HepG2 (cell line): ENCODE results near the gene C2orf81. TPM values are rescaled to one million over a fixed set of nuclear protein-coding genes. Genes with fewer than 3 reads are reported as not detected.

Experiments
- BCL6 ChIP-seq: IDR thresholded peaks from 2 replicates; pipeline ENCODE4 v1.6.1; 2016; ENCODE audit warnings: missing genetic modification reagents, missing compliant biosample characterization
- HNRNPUL1 ChIP-seq: fragments of 200-400 bp; formaldehyde crosslinking; IDR thresholded peaks from 2 replicates; pipeline ENCODE4 v1.6.1; 2017; ENCODE audit warnings: low read depth, mild to moderate bottlenecking, low read length, moderate library complexity
- IKZF4 ChIP-seq: sonication (generic); formaldehyde crosslinking; IDR thresholded peaks from 2 replicates; pipeline ENCODE4 v1.5.1; 2020; ENCODE audit warnings: borderline replicate concordance, mild to moderate bottlenecking, low read depth, missing genetic modification reagents; ENCODE audit errors: not compliant biosample characterization
- IRF9 ChIP-seq: sonication (generic); formaldehyde crosslinking; IDR thresholded peaks from 2 replicates; pipeline ENCODE4 v1.8.0; 2022; ENCODE audit warnings: missing genetic modification reagents, mild to moderate bottlenecking, borderline replicate concordance
- KLF6 ChIP-seq: IDR thresholded peaks from 2 replicates; pipeline ENCODE4 v1.8.0; 2016; ENCODE audit warnings: missing biosample characterization, missing genetic modification reagents
- KMT2A ChIP-seq: sonication (generic); formaldehyde crosslinking; IDR thresholded peaks from 2 replicates; pipeline ENCODE4 v1.4.0; 2020; ENCODE audit warnings: missing genetic modification reagents
- MED1 ChIP-seq: sonication (generic); formaldehyde crosslinking; IDR thresholded peaks from 2 replicates; pipeline ENCODE4 v1.4.0; 2020; ENCODE audit warnings: missing genetic modification reagents
- NR2F6 ChIP-seq, 2 experiments: IDR thresholded peaks; 2 replicates each; pipeline ENCODE4 v1.6.1; 2016; ENCODE audit warnings: antibody characterized with exemption in 1 of 2, mild to moderate bottlenecking in 1 of 2
- PATZ1 ChIP-seq: sonication (generic); formaldehyde crosslinking; IDR thresholded peaks from 2 replicates; pipeline ENCODE4 v1.4.0; 2020; ENCODE audit warnings: missing genetic modification reagents
- SOX13 ChIP-seq, 3 experiments: fragments of 450-650 bp in 1 of 3; sonication (generic) in 1 of 3; formaldehyde crosslinking in 1 of 3; IDR thresholded peaks in 2 of 3; conservative IDR thresholded peaks in 1 of 3; 2 replicates each; pipeline versions ENCODE4 v1.5.0 to v1.6.1; 2016 to 2020; ENCODE audit warnings: antibody characterized with exemption in 1 of 3, mild to moderate bottlenecking in 1 of 3, missing compliant biosample characterization in 1 of 3, missing genetic modification reagents in 1 of 3, moderate library complexity in 1 of 3
- TSC22D2 ChIP-seq: sonication (generic); formaldehyde crosslinking; IDR thresholded peaks from 2 replicates; pipeline ENCODE4 v1.5.1; 2020; ENCODE audit warnings: missing genetic modification reagents, mild to moderate bottlenecking, borderline replicate concordance
- ZBTB8A ChIP-seq: sonication (generic); formaldehyde crosslinking; IDR thresholded peaks from 2 replicates; pipeline ENCODE4 v1.4.0; 2020; ENCODE audit warnings: mild to moderate bottlenecking, low read depth, missing genetic modification reagents, borderline replicate concordance
- ZEB1 ChIP-seq: IDR thresholded peaks from 2 replicates; pipeline ENCODE4 v1.6.1; 2012; ENCODE audit warnings: mild to moderate bottlenecking, low read depth, inconsistent platforms; ENCODE audit not compliant: insufficient replicate concordance
- ZNF264 ChIP-seq: sonication (generic); formaldehyde crosslinking; IDR thresholded peaks from 2 replicates; pipeline ENCODE4 v1.4.0; 2020; ENCODE audit warnings: missing genetic modification reagents
- ZNF414 ChIP-seq: sonication (generic); formaldehyde crosslinking; IDR thresholded peaks from 2 replicates; pipeline ENCODE4 v1.5.0; 2020; ENCODE audit warnings: missing genetic modification reagents
- ZNF501 ChIP-seq: sonication (generic); formaldehyde crosslinking; IDR thresholded peaks from 2 replicates; pipeline ENCODE4 v1.5.1; 2020; ENCODE audit warnings: mild to moderate bottlenecking, moderate library complexity, missing genetic modification reagents
- ZNF547 ChIP-seq: sonication (generic); formaldehyde crosslinking; IDR thresholded peaks from 2 replicates; pipeline ENCODE4 v1.5.1; 2020; ENCODE audit warnings: mild to moderate bottlenecking, missing genetic modification reagents
- polyA plus RNA-seq, 8 experiments: library from polyadenylated mRNA; depleted of rRNA in 3 of 8; stranded (reverse) in 7 of 8; unstranded in 1 of 8; fragments of >200 nt; fragmentation: Illumina TruSeq in 4 of 8; extraction: Trizol in 4 of 8; gene quantifications; 2 replicates each; pipeline versions ENCODE4 v1.2.1 to v1.2.3, GENCODE V29; 2011 to 2016; ENCODE audit warnings: low read depth in 4 of 8, missing spikeins in 1 of 8, mixed read lengths in 1 of 8; ENCODE audit not compliant: insufficient read depth in 1 of 8
- total RNA-seq, 5 experiments: library from RNA; depleted of rRNA; stranded (reverse); fragments of >200 nt; fragmentation: Illumina TruSeq; extraction: Trizol; gene quantifications; 2 replicates each; pipeline ENCODE4 v1.2.3, GENCODE V29; 2016; ENCODE audit warnings: low read depth in 1 of 5
- TF ChIP-seq, protein P1 (sequence below): sonication (generic); formaldehyde crosslinking; IDR thresholded peaks from 2 replicates; pipeline ENCODE4 v1.4.0; 2020; ENCODE audit warnings: missing genetic modification reagents
- TF ChIP-seq, protein P2 (sequence below): sonication (generic); formaldehyde crosslinking; IDR thresholded peaks from 2 replicates; pipeline ENCODE4 v1.4.0; 2020; ENCODE audit warnings: low read depth, mild to moderate bottlenecking, missing genetic modification reagents

Gene C2orf81
- total and polyA plus RNA-seq, 2 of the 13 experiments (the other 11 are each of a cell fraction or from before 2014, with no cell fraction given), result 0.15 to 0.17 TPM

DNA sequence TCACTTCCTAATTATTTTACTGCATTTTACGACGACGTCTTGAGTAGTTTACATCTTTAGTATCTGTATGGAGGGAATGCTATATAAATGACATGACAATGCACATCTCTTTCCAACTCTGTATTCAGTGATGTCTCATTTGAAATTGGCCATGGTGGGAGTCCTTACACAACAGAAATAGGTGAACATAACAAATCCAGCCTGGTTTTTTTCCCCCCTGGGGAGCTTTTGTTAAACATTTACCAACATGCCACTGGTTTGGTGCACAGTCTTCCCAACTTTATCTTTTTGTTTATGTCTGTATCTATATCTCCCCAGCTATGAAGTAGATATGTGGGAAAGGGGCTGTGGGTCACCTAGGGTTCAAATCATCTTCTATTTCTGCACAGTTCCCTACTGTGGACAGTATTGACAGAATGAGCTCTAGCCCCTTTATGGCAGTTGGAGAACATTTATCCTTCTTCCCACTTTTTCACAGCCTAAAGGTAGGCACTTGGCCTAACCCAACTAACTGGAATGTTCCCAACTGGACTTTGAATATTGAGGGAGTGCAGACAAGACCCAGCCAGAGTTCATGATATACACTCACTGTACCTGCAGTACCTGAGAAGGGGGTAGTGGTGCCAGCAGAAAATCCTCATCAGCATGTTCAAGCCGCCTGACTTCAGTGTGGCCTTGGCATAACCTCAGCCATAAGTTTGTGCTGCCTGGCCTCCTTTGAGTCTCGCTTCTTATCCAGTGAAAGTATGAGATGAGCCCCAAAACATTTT is 26.0 kb upstream of the C2orf81 start (continued):
- TF ChIP-seq, protein P1, sequence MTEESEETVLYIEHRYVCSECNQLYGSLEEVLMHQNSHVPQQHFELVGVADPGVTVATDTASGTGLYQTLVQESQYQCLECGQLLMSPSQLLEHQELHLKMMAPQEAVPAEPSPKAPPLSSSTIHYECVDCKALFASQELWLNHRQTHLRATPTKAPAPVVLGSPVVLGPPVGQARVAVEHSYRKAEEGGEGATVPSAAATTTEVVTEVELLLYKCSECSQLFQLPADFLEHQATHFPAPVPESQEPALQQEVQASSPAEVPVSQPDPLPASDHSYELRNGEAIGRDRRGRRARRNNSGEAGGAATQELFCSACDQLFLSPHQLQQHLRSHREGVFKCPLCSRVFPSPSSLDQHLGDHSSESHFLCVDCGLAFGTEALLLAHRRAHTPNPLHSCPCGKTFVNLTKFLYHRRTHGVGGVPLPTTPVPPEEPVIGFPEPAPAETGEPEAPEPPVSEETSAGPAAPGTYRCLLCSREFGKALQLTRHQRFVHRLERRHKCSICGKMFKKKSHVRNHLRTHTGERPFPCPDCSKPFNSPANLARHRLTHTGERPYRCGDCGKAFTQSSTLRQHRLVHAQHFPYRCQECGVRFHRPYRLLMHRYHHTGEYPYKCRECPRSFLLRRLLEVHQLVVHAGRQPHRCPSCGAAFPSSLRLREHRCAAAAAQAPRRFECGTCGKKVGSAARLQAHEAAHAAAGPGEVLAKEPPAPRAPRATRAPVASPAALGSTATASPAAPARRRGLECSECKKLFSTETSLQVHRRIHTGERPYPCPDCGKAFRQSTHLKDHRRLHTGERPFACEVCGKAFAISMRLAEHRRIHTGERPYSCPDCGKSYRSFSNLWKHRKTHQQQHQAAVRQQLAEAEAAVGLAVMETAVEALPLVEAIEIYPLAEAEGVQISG (CRISPR knock-in tag), result 0 out of 2 replicates have a peak, but pooled peaks have one; percentile 27
- TF ChIP-seq IKZF4 (CRISPR knock-in tag), result no peak
- TF ChIP-seq ZNF501 (CRISPR knock-in tag), result peak; percentile 61; the same call in 1 of the 2 replicates
- no peak for TF ChIP-seq KMT2A
- peak; percentile 86 for TF ChIP-seq HNRNPUL1
- TF ChIP-seq ZNF547 (CRISPR knock-in tag), result no peak
- TF ChIP-seq TSC22D2, result no peak
- TF ChIP-seq ZNF264 (CRISPR knock-in tag), result 0 out of 2 replicates have a peak, but pooled peaks have one; percentile 27
- TF ChIP-seq ZNF414 (CRISPR knock-in tag), result no peak
- TF ChIP-seq IRF9 (CRISPR knock-in tag), result no peak
- 0 out of 2 replicates have a peak, but pooled peaks have one; percentile 23 for TF ChIP-seq NR2F6 (IDR thresholded peaks at IDR 0.05)
- TF ChIP-seq NR2F6 (CRISPR knock-in tag; IDR thresholded peaks at IDR 0.05), result peak; percentile 69
- TF ChIP-seq MED1, result peak; percentile 50; the same call in 1 of the 2 replicates
- no peak for TF ChIP-seq ZBTB8A (CRISPR knock-in tag)
- TF ChIP-seq, protein P2, sequence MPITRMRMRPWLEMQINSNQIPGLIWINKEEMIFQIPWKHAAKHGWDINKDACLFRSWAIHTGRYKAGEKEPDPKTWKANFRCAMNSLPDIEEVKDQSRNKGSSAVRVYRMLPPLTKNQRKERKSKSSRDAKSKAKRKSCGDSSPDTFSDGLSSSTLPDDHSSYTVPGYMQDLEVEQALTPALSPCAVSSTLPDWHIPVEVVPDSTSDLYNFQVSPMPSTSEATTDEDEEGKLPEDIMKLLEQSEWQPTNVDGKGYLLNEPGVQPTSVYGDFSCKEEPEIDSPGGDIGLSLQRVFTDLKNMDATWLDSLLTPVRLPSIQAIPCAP (CRISPR knock-in tag), result no peak
- TF ChIP-seq ZEB1, result peak; percentile 93
- peak; percentile 55; the same call in 1 of the 2 replicates for TF ChIP-seq PATZ1 (CRISPR knock-in tag)
- TF ChIP-seq SOX13 (IDR thresholded peaks at IDR 0.05), result no peak
- TF ChIP-seq SOX13 (CRISPR knock-in tag; conservative IDR thresholded peaks at IDR 0.05 in 1 of 2, IDR thresholded peaks at IDR 0.05 in 1 of 2), result peak in 1 of 2 experiments; percentile 34; a peak in 2 of 4 replicates
- TF ChIP-seq KLF6 (CRISPR knock-in tag), result peak; percentile 73; the same call in 1 of the 2 replicates
- TF ChIP-seq BCL6 (CRISPR knock-in tag), result peak; percentile 38; the same call in 1 of the 2 replicates
